Suprapubic skin (tissue), 4 donors: ENCODE measurements around the gene TBC1D25. TPM values are rescaled to one million over a fixed set of nuclear protein-coding genes. Genes with fewer than 3 reads are reported as not detected.
"Not testable (repeated sequence)": the region's sequence is repeated elsewhere in the genome, so short reads cannot be mapped to it uniquely, and the experiment has no call there.

ENCODE experiments used
- DNase-seq, 2 donors: peaks; one replicate each; pipeline ENCODE4 v3.0.0-alpha.2; 2019; ENCODE audit warnings: low spot score in 2 of 2
- H3K27ac ChIP-seq: fragments of 200-600 bp; sonication (generic); one replicate; pipeline ENCODE4 v1.5.1; 2019
- H3K27me3 ChIP-seq: fragments of 200-600 bp; sonication (generic); one replicate; pipeline ENCODE4 v1.5.1; 2019
- H3K36me3 ChIP-seq: fragments of 200-600 bp; sonication (generic); one replicate; pipeline ENCODE4 v1.5.1; 2019
- H3K4me1 ChIP-seq: fragments of 200-600 bp; sonication (generic); one replicate; pipeline ENCODE4 v1.5.1; 2019
- H3K4me3 ChIP-seq: fragments of 200-600 bp; sonication (generic); one replicate; pipeline ENCODE4 v1.5.1; 2019; ENCODE audit warnings: mild to moderate bottlenecking
- H3K9me3 ChIP-seq: fragments of 200-600 bp; sonication (generic); one replicate; pipeline ENCODE4 v1.5.1; 2019
- CTCF ChIP-seq, 2 donors: fragments of 200-600 bp in 1 of 2; fragments of 450-650 bp in 1 of 2; sonication (generic) in 1 of 2; IDR thresholded peaks; one replicate each; pipeline ENCODE4 v1.5.1; 2016 to 2019; ENCODE audit warnings: antibody characterized with exemption in 2 of 2, mild to moderate bottlenecking in 1 of 2, moderate library complexity in 1 of 2
- EP300 ChIP-seq: sonication (generic); formaldehyde crosslinking; IDR thresholded peaks from one replicate; pipeline ENCODE4 v1.6.1; 2017; ENCODE audit warnings: antibody characterized with exemption
- POLR2A ChIP-seq, 2 donors: fragments of 450-650 bp; IDR thresholded peaks; one replicate each; pipeline ENCODE4 v1.6.1; 2017; ENCODE audit warnings: antibody characterized with exemption in 2 of 2, mild to moderate bottlenecking in 2 of 2, moderate library complexity in 2 of 2
- POLR2AphosphoS5 ChIP-seq, 3 donors: sonication (generic); formaldehyde crosslinking; IDR thresholded peaks; one replicate each; pipeline ENCODE4 v1.6.1; 2017; ENCODE audit warnings: antibody characterized with exemption in 3 of 3
- WGBS: methylation state at CpG from one replicate; pipeline ENCODE4 v1.1.5; 2018; 5-methylcytosine and 5-hydroxymethylcytosine counted together
- total RNA-seq, 4 donors: library from RNA; depleted of rRNA; stranded (reverse); fragments of >200 nt; gene quantifications; one replicate each; pipeline ENCODE4 v1.1.0, GENCODE V29; 2016

The TBC1D25 gene
- total RNA-seq, 4 donors from 2014 or later, result 12.9 to 21.2 (median 17.3) TPM

- H3K27me3 ChIP-seq, result no peaks in the 10 kb centered on the region
- peaks cover under 1% of the 10 kb centered on the region for H3K4me1 ChIP-seq
- no peak overlapping the region for H3K4me3 ChIP-seq
- no peak overlapping the region for H3K27ac ChIP-seq
- peaks cover 6% of the 10 kb centered on the region for H3K36me3 ChIP-seq
- WGBS, result 84% methylated on average over 9 of the region's 9 CpGs
- H3K9me3 ChIP-seq, result no peaks in the 10 kb centered on the region
- TF ChIP-seq POLR2A (IDR thresholded peaks at IDR 0.05), result no peak
- TF ChIP-seq POLR2AphosphoS5 (IDR thresholded peaks at IDR 0.05), result no peak
- TF ChIP-seq CTCF (IDR thresholded peaks at IDR 0.05), result no peak
- no peak for TF ChIP-seq EP300
- no peak for DNase-seq
Measured at GRCh38 chrX:48514868-48515460, 24.6 kb upstream of the TBC1D25 start.

DNA sequence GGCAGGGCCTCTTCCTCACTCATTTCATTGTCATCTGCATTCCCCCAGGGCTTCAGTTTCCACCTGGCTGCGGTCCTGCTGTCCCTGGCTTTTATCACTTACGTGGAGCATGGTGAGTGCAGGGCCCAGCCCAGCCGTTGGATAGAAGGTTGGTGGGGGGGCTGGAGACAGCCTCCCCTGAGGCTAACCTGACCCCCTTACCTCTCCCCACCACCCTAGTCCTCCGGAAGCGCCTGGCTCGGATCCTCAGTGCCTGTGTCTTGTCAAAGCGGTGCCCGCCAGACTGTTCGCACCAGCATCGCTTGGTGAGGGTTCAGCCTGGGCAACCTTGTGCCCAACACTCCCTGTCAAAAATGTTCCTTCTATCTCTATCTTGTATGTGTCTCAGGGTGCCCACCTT is 23.7 kb upstream of the TBC1D25 start:
- TF ChIP-seq POLR2AphosphoS5 (IDR thresholded peaks at IDR 0.05) (no peak), CTCF (IDR thresholded peaks at IDR 0.05) (no peak), POLR2A (IDR thresholded peaks at IDR 0.05) (no peak), EP300 (no peak)
- H3K36me3 ChIP-seq, result peaks cover 6% of the 10 kb centered on the region
- H3K4me3 ChIP-seq, result no peak overlapping the region
- H3K27me3 ChIP-seq, result no peaks in the 10 kb centered on the region
- H3K27ac ChIP-seq, result no peak overlapping the region
- no peaks in the 10 kb centered on the region for H3K4me1 ChIP-seq
- DNase-seq, result no peak
- 79% methylated on average over 10 of the region's 10 CpGs for WGBS
- H3K9me3 ChIP-seq, result no peaks in the 10 kb centered on the region

DNA sequence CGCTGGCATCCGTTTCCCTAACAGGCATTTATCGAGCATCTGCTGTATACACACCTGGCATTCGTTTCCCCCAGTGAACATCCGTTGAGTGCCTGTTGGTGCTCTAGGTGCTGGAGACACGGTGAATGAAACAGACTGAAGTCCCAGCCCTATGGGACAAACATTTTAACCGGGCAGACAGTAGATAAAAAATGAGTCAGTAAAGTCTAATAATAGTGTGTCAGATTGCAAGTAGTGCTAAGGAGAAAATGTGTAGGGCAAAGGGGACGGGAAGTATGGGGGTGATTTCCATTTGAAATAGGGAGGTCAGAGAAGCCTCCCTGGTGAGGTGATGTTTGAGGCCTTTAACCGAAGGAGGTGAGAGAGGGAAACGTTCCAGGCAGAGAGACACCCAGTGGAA is 23.2 kb upstream of the TBC1D25 start:
- H3K9me3 ChIP-seq, result no peaks in the 10 kb centered on the region
- H3K4me3 ChIP-seq, result no peak overlapping the region
- no peak for TF ChIP-seq POLR2AphosphoS5 (IDR thresholded peaks at IDR 0.05)
- no peak for TF ChIP-seq POLR2A (IDR thresholded peaks at IDR 0.05)
- no peak for TF ChIP-seq CTCF (IDR thresholded peaks at IDR 0.05)
- TF ChIP-seq EP300, result no peak
- no peak overlapping the region for H3K27ac ChIP-seq
- no peak for DNase-seq
- H3K36me3 ChIP-seq, result peaks cover 6% of the 10 kb centered on the region
- no peaks in the 10 kb centered on the region for H3K27me3 ChIP-seq
- WGBS, result 82% methylated on average over 10 of the region's 10 CpGs
- peaks cover 2% of the 10 kb centered on the region for H3K4me1 ChIP-seq

DNA sequence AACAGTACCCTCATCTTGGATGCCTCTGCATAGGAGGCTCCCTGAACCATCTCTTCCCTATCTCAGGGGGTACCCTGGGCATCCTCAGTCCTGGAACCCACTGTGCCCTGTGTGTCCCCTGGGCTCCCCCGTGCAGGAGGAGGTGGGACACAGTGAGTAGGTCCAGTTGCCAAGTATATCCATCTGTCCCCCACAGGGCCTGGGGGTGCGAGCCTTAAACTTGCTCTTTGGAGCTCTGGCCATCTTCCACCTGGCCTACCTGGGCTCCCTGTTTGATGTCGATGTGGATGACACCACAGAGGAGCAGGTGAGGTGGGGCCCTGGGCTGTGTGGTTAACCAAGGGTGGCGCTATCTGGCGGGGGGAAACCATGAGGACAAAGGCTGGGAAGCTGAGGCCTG is 22.5 kb upstream of the TBC1D25 start:
- H3K36me3 ChIP-seq, result peaks cover 6% of the 10 kb centered on the region

GRCh38 chrX:48519481-48519880 is 20.0 kb upstream of the TBC1D25 start:
- not testable (repeated sequence) for H3K9me3 ChIP-seq, DNase-seq, H3K4me3 ChIP-seq, H3K27me3 ChIP-seq, H3K36me3 ChIP-seq, H3K27ac ChIP-seq
- peaks cover 11% of the 10 kb centered on the region for H3K4me1 ChIP-seq
- no CpG with 5 or more reads among the region's 4 CpGs for WGBS

More for the DNA sequence above, 22.5 kb upstream of the TBC1D25 start:
- Histone ChIP-seq H3K9me3 (no peaks in the 10 kb centered on the region), H3K27me3 (no peaks in the 10 kb centered on the region), H3K4me1 (peaks cover 3% of the 10 kb centered on the region), H3K27ac (no peak overlapping the region), H3K4me3 (no peak overlapping the region)
- 72% methylated on average over 2 of the region's 5 CpGs for WGBS
- DNase-seq, result no peak
- no peak for TF ChIP-seq EP300
- TF ChIP-seq POLR2A (IDR thresholded peaks at IDR 0.05), result no peak
- TF ChIP-seq POLR2AphosphoS5 (IDR thresholded peaks at IDR 0.05), result no peak
- no peak for TF ChIP-seq CTCF (IDR thresholded peaks at IDR 0.05)

- Histone ChIP-seq H3K4me1 (peaks cover 11% of the 10 kb centered on the region), H3K36me3 (peaks cover 6% of the 10 kb centered on the region), H3K27ac (no peak overlapping the region), H3K9me3 (no peaks in the 10 kb centered on the region), H3K4me3 (no peak overlapping the region), H3K27me3 (no peaks in the 10 kb centered on the region)
- no peak for DNase-seq
- no peak for TF ChIP-seq EP300
- no peak for TF ChIP-seq POLR2A (IDR thresholded peaks at IDR 0.05)
- no peak for TF ChIP-seq POLR2AphosphoS5 (IDR thresholded peaks at IDR 0.05)
- TF ChIP-seq CTCF (IDR thresholded peaks at IDR 0.05), result no peak
- 68% methylated on average over 2 of the region's 2 CpGs for WGBS
Measured at GRCh38 chrX:48520455-48520854, 19.1 kb upstream of the TBC1D25 start.
